CD4-positive, alpha-beta T cell (primary cell): Measurements from ENCODE around the gene DCP1A. TPM values are rescaled to one million over a fixed set of nuclear protein-coding genes. Genes with fewer than 3 reads are reported as not detected.

Source experiments
- ATAC-seq: fragments of 200-7000 bp; cut with Tn5 transposase; one replicate; pipeline ENCODE4 v1.10.0; 2022; ENCODE audit warnings: mild to moderate bottlenecking; ENCODE audit not compliant: poor library complexity
- CTCF ChIA-PET: fragments of 350-600 bp; sonication (Branson Sonifier 250); formaldehyde crosslinking; loops from one replicate; lab custom pipeline; 2021; ENCODE audit warnings: antibody characterized with exemption, inconsistent platforms; lab: Charles Lee
- POLR2A ChIA-PET: fragments of 350-600 bp; sonication (Branson Sonifier 250); formaldehyde crosslinking; loops from one replicate; lab custom pipeline; 2021; ENCODE audit warnings: antibody characterized with exemption, inconsistent platforms; lab: Charles Lee
- DNase-seq, 14 experiments: peaks; one replicate each; pipeline ENCODE4 v3.0.0-alpha.2; 2013 to 2020; ENCODE audit warnings: mixed read lengths in 2 of 14
- H3K27ac ChIP-seq, 2 donors: one replicate each; pipeline versions ENCODE4 v1.5.1 to v1.7.0; 2013; ENCODE audit warnings: low read length in 2 of 2, low read depth in 1 of 2, mild to moderate bottlenecking in 1 of 2
- H3K27me3 ChIP-seq, 2 experiments: 1 replicate in 1 of 2; 2 replicates in 1 of 2; pipeline versions ENCODE4 v1.6.1 to v1.7.0; 2013; ENCODE audit warnings: low read length in 2 of 2, control low read depth in 1 of 2, mild to moderate bottlenecking in 1 of 2, moderate library complexity in 1 of 2; ENCODE audit not compliant: insufficient read depth in 2 of 2, control insufficient read depth in 1 of 2
- H3K36me3 ChIP-seq: one replicate; pipeline ENCODE4 v1.6.1; 2013; ENCODE audit warnings: low read length, control low read depth; ENCODE audit not compliant: insufficient read depth
- H3K4me1 ChIP-seq: one replicate; pipeline ENCODE4 v1.6.1; 2013; ENCODE audit warnings: low read length, control low read depth; ENCODE audit not compliant: insufficient read depth
- H3K4me3 ChIP-seq: one replicate; pipeline ENCODE4 v1.5.1; 2013; ENCODE audit warnings: mild to moderate bottlenecking, low read length, moderate library complexity
- H3K9me3 ChIP-seq, 2 experiments: 1 replicate in 1 of 2; 2 replicates in 1 of 2; pipeline versions ENCODE4 v1.6.1 to v1.7.0; 2013; ENCODE audit warnings: low read length in 2 of 2, mild to moderate bottlenecking in 2 of 2, control low read depth in 1 of 2, moderate library complexity in 1 of 2; ENCODE audit not compliant: control insufficient read depth in 1 of 2, insufficient read depth in 1 of 2
- H3K27ac Mint-ChIP-seq: one replicate; pipeline ENCODE4 v1.8.0; 2020; ENCODE audit warnings: mixed read lengths
- H3K27me3 Mint-ChIP-seq: one replicate; pipeline ENCODE4 v1.8.0; 2021; ENCODE audit warnings: mixed read lengths
- H3K36me3 Mint-ChIP-seq: one replicate; pipeline ENCODE4 v1.8.0; 2021; ENCODE audit warnings: low read depth, mixed read lengths
- H3K4me1 Mint-ChIP-seq: one replicate; pipeline ENCODE4 v1.8.0; 2021; ENCODE audit warnings: low read depth, mixed read lengths
- H3K4me3 Mint-ChIP-seq: one replicate; pipeline ENCODE4 v1.8.0; 2020; ENCODE audit warnings: mild to moderate bottlenecking, mixed read lengths
- H3K9me3 Mint-ChIP-seq: one replicate; pipeline ENCODE4 v1.8.0; 2020; ENCODE audit warnings: mixed read lengths
- intact Hi-C, 2 experiments: fragments of 100-400 bp; cut with DNase I in 1 of 2; cut with micrococcal nuclease in 1 of 2; formaldehyde crosslinking; loops; one replicate each; pipeline versions ENCODE4 v1.15.1 to v1.9.0; 2023 to 2025; cut with DNase I, micrococcal nuclease
- total RNA-seq, 174 experiments: library from RNA in 2 of 174; stranded (reverse) in 2 of 174; gene quantifications; one replicate each; pipeline ENCODE4 v1.2.3 and lab custom pipeline; 2021 to 2026
- TF ChIP-seq, protein P1 (sequence below): fragments of 200-600 bp; IDR thresholded peaks from one replicate; pipeline ENCODE4 v1.8.0; 2022; ENCODE audit warnings: antibody characterized with exemption, mild to moderate bottlenecking

The DCP1A gene
- total RNA-seq, 2 experiments from 2014 or later = 58.9 to 60.1 TPM

DNA sequence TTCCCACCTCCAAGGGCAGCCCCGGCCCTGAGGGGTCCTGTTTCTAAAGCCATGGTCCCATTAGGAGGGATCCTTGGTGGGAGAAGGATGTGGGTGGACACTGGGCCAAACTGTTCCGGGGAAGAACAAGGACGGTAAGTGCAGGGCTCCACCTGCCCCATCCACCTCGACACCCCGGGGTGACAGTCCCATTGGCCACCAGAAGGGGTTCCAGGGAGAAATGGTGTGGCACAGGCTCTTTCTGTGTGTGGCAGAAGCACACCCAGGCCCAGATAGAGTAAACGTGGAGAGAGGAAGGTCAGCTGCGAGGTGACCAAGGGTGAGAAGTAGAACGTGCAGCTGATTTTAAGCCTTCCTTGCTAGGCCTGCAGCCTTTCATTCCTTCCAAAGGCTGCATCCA is 103.6 kb downstream of the DCP1A start:
- ATAC-seq (no peak), DNase-seq (no peak)
- Histone ChIP-seq H3K27me3 (no peaks in the 10 kb centered on the region), H3K27ac (no peak overlapping the region), H3K9me3 (no peaks in the 10 kb centered on the region), H3K4me1 (peaks cover 46% of the 10 kb centered on the region), H3K4me3 (no peak overlapping the region), H3K36me3 (peaks cover 43% of the 10 kb centered on the region)
- H3K27me3 Mint-ChIP-seq = no peaks in the 10 kb centered on the region
- no peak overlapping the region for H3K4me3 Mint-ChIP-seq
- peaks cover 48% of the 10 kb centered on the region for H3K36me3 Mint-ChIP-seq
- no peak overlapping the region for H3K27ac Mint-ChIP-seq
- TF ChIP-seq, protein P1, sequence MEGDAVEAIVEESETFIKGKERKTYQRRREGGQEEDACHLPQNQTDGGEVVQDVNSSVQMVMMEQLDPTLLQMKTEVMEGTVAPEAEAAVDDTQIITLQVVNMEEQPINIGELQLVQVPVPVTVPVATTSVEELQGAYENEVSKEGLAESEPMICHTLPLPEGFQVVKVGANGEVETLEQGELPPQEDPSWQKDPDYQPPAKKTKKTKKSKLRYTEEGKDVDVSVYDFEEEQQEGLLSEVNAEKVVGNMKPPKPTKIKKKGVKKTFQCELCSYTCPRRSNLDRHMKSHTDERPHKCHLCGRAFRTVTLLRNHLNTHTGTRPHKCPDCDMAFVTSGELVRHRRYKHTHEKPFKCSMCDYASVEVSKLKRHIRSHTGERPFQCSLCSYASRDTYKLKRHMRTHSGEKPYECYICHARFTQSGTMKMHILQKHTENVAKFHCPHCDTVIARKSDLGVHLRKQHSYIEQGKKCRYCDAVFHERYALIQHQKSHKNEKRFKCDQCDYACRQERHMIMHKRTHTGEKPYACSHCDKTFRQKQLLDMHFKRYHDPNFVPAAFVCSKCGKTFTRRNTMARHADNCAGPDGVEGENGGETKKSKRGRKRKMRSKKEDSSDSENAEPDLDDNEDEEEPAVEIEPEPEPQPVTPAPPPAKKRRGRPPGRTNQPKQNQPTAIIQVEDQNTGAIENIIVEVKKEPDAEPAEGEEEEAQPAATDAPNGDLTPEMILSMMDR = no peak
- CTCF ChIA-PET = no interaction called here
- peaks cover 14% of the 10 kb centered on the region for H3K4me1 Mint-ChIP-seq
- H3K9me3 Mint-ChIP-seq = no peaks in the 10 kb centered on the region
- intact Hi-C loops = no loop called here
- POLR2A ChIA-PET = no interaction called here

DNA sequence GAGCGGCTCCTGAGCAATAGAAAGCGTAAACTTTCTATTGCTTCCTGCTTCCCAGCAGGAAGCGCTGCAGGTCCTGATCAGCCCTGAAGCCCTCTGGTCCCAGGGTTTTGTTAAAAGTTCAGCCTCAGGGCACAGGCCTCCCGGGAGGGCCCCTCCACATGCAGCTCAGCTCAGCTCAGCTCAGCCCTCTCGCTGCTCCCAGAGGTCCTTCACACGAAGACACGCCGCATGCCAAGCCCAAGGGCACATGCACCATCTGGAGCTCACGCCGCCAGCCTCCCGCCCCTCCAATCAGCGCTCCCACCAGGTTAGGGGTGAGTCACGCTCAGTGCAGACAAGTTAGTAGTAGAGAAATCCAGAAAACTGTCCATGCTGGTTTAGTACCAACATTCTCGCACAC is 104.2 kb downstream of the DCP1A start:
- H3K4me3 ChIP-seq = no peak overlapping the region
- Mint-ChIP-seq H3K27ac (no peak overlapping the region), H3K36me3 (peaks cover 54% of the 10 kb centered on the region), H3K9me3 (no peaks in the 10 kb centered on the region), H3K4me3 (no peak overlapping the region), H3K27me3 (no peaks in the 10 kb centered on the region), H3K4me1 (peaks cover 8% of the 10 kb centered on the region)
- peaks cover 41% of the 10 kb centered on the region for H3K4me1 ChIP-seq
- POLR2A ChIA-PET = no interaction called here
- intact Hi-C loops = no loop called here
- CTCF ChIA-PET = no interaction called here
- no peaks in the 10 kb centered on the region for H3K27me3 ChIP-seq
- peaks cover 50% of the 10 kb centered on the region for H3K36me3 ChIP-seq
- DNase-seq (no peak), ATAC-seq (no peak)
- TF ChIP-seq, protein P1 = no peak
- H3K9me3 ChIP-seq = no peaks in the 10 kb centered on the region
- H3K27ac ChIP-seq = no peak overlapping the region

DNA sequence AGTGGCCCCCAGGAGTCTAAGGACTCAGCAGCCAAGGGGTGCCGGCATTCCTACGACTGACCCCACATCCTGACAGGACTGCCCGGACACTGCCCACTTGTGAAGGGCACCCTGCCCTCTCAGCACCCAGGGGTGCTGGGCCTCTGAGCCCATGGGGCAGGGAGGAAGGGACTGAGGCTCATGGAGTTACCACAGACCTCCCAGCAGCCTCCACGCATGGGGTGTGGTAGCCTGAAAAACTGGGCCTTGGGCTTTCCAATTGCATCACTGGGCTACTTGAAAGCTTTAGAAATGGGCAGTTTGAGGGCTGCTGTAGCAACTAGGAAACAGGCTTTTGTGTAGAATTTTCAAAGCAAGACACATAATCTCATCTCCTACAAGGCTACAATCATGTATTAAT is 104.7 kb downstream of the DCP1A start:
- H3K27me3 ChIP-seq = no peaks in the 10 kb centered on the region
- no peak for ATAC-seq
- ChIA-PET CTCF (no interaction called here), POLR2A (no interaction called here)
- no peaks in the 10 kb centered on the region for H3K9me3 Mint-ChIP-seq
- H3K36me3 ChIP-seq = peaks cover 52% of the 10 kb centered on the region
- intact Hi-C loops = no loop called here
- H3K4me3 ChIP-seq = no peak overlapping the region
- H3K4me1 ChIP-seq = peaks cover 36% of the 10 kb centered on the region
- TF ChIP-seq, protein P1 = no peak
- H3K4me1 Mint-ChIP-seq = peaks cover 2% of the 10 kb centered on the region
- DNase-seq = peak in 2 of 14 experiments; percentile 40 to 47
- H3K27ac Mint-ChIP-seq = no peak overlapping the region
- peaks cover 54% of the 10 kb centered on the region for H3K36me3 Mint-ChIP-seq
- no peak overlapping the region for H3K4me3 Mint-ChIP-seq
- no peak overlapping the region for H3K27ac ChIP-seq
- H3K27me3 Mint-ChIP-seq = no peaks in the 10 kb centered on the region
- no peaks in the 10 kb centered on the region for H3K9me3 ChIP-seq
